LHCN-M2 (cell line): ENCODE measurements around the gene FAH. TPM values are rescaled to one million over a fixed set of nuclear protein-coding genes. Genes with fewer than 3 reads are reported as not detected.
A peak's percentile ranks its signal among the peaks of the same experiment; 100 is the strongest.
"Not testable (repeated sequence)": the region's sequence is repeated elsewhere in the genome, so short reads cannot be mapped to it uniquely, and the experiment has no call there.

Source experiments
- DNase-seq: peaks from one replicate; pipeline ENCODE4 v3.0.0-alpha.2; 2012; ENCODE audit warnings: low read depth
- total RNA-seq: library from RNA; depleted of rRNA; stranded (reverse); fragments of >200 nt; gene quantifications from 2 replicates; pipeline ENCODE4 v1.2.3, GENCODE V29; 2014

Gene FAH
- total RNA-seq, 1 experiment from 2014 or later, result 30.1 TPM

DNA sequence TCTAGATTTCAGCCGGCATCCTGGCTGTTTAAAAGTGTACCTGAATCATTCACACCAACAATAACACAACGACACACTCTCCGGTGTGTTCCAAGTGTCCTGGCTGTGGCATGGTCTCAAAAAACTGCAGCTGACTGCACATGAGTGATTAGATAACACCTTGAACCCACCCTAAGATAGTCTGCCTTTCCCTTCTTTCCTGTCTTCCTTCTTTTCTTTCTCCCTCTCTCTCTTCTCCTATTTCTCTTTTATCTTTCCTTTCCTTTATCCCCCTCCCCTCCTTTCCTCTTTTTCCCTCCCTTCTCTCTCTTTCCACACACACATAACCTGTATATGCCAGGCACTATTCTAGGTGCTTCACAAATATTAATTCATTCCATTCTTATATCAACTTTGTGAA lies 1.2 kb upstream of the FAH start:
- no peak for DNase-seq

DNA sequence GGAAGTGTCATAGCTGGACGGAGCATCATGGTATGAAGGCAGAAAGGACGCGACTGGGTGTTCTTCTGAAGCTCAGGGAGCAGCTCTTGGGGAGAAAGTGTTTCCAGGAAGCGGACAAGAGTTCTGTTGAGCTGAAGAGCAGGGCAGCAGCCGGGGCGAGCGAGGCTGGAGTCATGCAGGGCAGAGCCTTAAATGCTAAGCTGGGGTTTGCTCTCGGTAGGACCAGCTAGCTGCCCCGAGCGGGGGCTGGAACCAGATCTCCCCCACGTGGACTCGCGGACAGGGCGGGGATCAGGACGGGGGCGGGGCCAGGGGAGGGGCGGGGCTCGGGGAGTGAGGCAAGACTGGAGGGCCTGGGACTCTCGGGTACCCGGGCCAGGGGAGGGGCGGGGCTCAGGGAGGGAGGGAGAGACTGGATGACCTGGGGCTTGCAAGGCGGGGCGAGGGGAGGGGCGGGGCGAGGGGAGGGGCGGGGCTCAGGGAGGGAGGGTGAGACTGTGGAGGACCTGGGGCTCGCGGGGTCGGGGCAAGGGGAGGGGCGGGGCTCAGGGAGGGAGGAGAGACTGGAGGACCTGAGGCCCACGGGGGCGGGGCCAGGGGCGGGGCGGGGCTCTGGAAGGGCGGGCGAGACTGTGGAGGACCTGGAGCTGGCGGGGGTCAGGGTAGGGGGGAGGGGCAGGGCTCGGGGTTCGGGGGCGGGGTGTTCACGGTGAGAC lies 461 bp upstream of the FAH start:
- peak; percentile 94 for DNase-seq

DNA sequence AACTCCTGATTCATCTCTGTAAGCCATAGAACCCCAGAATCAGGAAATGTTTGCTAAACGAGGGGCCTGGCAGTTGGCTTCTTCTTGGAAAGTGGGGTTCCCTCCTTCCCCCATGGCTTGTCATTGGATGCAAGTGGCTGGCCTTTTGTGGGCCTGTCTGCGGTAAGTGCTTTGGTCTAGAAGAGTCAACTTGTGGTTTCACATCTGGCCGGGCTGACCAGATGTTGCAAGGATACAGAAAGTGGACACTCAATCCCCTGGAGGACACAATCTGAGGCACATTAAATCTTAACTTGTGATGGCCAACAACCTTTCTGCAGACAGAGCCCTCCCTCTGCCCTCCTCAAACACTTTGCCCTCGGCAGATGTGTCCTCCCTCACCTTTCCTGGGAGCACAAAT lies 1.1 kb downstream of the FAH start:
- DNase-seq, result peak; percentile 13

DNA sequence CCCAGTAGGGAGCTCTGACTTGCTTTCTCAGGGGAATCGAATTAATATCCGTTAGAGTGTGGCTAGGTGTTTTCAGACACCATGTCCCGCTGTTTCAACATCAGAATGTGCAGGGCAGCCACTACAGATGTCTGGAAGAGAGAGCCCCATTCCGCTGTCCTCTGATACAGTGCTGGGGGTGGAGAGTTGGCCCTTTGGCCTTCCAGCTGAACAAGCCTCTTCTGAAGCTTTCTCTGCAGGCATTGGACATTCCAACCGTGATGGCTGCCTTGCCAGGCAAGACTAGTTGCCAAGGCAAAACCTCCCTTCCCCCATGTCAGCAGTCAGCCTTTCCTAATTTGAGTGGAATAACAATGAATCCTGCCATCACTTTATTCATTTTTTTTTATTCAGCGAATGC lies 1.5 kb downstream of the FAH start:
- DNase-seq, result no peak

DNA sequence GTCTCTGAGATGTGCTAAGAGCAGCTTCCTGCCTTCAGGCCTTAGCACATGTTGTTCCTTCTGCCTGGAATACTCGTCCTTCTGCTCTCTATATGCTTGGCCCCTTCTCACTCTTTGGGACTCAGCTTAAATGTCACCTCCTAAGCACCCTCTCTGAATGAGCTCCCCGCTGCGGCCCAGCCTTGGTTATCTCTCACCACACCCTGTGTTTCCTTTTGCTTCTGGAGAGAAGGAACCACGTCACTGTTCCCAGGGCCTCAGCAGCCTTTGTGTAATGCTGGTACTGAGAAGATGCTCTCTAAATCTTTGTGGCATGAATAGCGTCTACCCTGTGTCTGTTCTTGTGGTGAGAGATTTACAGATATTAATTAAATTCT lies 2.2 kb downstream of the FAH start:
- DNase-seq, result no peak

DNA sequence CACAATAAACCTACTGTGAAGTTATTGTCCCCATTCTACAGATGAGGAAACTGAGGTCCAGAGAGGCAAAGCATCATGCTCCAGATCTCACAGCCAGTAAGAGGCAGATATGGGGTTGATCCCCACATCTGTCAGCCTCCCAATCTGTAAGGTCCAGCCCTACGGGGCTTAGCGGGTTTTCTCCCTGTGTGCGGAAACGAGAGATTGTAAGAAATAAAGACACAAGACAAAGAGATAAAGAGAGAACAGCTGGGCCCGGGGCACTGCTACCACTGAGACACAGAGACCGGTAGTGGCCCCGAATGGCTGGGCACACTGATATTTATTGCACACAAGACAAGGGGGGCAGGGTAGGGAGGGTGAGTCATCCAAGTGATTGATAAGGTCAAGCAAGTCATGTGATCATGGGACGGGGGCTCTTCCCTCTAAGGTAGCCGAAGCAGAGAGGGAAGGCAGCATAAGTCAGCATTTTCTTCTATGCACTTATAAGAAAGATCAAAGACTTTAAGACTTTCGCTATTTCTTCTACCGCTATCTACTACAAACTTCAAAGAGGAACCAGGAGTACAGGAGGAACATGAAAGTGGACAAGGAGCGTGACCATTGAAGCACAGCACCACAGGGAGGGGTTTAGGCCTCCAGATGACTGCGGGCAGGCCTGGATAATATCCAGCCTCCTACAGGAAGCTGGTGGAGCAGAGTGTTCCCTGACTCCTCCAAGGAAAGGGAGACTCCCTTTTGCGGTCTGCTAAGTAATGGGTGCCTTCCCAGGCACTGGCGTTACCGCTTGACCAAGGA lies 2.8 kb downstream of the FAH start:
- not testable (repeated sequence) for DNase-seq

DNA sequence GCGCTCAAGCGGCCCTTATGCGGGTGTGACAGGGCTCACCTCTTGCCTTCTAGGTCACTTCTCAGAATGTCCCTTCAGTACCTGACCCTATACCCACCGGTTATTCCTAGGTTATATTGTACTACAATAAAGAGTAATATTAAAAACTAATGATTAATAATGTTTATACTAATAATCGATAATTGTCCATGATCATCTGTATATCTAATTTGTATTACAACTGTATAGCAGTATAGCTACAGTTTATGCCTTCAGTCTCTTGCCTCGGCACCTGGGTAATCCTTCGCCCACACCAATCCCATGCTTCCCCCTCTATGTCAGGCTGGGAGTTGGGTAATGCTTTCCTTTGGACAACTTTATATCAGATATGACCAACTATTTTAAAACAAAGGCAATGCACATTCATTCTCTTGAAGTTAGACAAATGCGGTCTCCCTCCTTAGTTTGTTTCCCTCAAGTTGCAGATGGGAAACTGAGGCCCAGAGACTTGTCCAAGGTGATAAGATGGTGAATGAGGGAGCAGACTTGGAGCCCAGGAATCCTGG lies 3.4 kb downstream of the FAH start:
- DNase-seq, result no peak

DNA sequence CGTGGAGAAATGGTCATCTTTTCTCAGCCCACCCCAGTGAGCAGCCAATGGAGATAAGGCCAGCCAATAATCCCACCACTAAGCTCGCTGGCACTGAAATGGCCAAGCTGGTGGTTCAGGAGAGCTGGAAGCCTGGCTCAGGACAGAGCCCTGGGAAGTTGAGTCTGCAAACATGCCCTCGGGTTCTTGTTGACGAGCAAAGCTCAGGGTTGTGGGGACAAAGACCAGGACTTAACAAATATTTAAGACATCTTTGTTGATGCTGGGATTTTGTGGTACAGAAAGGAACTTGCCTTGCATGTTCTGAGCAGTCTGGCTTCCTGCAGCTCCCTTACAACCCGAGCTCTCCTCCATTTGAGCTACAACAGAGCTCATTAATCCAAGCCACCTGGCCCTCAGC lies 4.4 kb downstream of the FAH start:
- DNase-seq, result no peak

DNA sequence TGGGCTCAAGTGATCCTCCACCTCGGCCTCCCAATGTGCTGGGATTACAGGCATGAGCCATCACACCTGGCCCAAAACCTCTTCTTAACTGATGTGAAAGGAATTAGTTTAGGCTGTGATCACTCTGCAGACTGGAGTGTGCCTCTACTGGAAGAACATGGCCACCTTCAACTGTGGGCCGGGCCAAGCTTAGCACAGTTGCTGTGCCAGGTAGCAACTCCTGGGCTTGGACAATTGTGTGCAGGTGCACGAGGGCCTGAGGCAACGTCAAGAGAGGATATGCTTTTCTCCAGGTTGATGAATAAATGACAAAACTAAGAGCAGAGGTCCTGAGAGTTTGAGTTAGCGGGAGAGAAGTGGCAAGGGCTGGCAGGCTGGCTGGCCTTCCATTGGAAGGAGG lies 6.5 kb downstream of the FAH start:
- DNase-seq, result no peak

DNA sequence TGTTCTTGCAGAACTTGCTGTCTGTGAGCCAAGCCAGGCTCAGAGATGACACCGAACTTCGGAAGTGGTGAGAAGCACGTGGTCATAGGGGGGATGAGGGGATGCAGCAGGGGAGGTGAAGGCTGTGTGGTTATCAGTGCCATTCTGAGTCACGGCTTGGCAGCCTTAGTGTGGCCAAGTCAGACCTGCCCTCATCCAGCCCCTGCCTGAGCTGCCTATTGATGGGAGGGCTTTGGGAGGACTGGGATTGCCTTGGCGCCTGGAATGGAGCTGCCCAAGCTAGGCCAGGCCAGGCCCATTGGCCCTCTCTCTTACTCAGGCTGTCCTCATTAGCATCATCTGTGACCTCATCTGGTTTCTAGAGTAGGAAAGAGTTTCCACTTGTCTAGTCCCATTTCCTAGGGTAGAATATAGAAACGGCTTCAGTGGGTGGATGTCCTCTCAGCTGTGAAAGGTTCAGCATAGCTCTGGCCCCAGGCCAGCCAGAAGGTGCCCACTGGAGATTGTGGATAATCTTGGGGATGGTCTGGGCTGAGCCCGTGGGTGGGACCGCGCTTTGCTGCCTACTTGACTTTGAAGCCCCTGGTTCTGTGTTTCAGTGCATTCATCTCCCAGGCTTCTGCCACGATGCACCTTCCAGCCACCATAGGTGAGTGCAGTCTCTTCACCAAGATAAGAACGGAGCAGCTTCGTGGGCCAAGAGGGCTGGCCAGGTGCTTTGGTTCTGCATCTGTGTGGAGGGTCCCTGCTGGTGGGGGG lies 7.2 kb downstream of the FAH start:
- peak; percentile 18 for DNase-seq

DNA sequence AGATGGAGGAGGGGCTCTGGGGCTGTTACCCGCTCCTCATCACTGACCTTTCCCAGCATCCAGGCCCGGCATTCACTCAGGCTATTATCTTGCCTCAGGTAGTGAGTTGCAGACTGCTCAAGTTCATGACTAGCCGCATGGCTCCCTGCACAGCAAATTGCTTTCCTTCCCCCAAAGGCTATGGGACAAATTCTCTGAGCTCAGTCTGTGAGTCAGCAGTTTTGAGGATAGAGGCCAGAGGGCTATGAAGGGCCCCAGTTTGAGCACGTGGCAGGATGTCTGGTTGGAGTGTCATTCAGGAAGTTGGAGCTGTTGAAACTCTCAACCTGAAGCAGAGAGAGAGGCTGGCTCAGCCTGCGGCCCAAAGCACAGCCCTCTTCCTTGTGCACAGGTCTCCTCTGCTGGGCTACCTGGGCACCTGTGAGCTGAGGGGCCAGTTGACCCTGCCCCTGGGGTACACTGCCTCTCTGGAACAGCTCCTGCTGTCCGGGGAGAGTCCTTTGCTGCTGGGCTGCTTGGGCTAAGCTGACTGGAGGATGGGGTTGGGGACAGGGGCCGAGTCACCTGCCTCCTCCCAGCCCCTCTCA lies 7.9 kb downstream of the FAH start:
- peak; percentile 88 for DNase-seq

DNA sequence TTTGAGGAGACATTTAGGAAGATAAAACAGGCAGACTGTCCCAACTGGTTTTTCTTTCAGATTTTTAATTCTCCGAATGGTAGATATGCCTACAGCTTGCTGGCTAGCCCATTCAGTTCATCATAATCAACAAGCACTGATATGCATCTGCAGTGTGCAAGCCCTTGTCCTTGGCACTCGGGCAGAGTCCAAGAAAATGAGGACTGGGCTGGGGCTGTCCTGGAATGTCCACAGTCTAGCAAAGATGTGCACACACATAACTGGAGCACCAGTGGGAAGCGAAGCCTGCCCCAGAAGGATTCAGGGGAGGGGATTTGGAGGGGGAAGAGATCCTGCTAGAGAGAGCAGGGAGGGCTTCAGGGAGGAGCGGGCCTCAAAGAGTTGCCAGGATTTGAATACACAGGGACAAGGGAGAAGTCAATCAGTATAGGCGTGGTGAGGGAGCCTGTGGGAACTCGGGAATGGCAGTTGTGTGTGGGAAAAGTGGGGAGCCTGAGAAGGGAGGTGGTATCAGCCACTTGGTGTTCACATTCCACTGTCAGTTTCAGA lies 8.7 kb downstream of the FAH start:
- no peak for DNase-seq

DNA sequence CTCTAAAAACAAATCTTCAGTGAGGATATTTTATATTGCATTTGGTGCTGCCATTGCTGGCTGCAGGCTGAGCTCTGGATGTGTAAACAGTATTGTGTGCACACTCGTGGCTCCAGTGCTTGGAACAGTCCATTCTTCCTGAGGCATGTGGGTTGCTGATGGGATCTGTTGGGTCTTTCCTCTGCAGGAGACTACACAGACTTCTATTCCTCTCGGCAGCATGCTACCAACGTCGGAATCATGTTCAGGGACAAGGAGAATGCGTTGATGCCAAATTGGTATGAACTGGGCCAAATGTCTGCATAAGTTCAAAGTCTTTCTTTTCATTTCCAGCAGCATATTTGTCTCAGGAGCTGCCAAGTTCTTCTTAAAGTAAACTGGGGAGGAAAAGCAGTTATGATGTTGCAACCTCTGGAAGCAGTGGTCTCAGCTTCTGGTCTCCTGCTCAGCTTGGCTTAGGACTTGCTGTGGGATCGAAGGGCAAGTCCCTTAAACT lies 9.3 kb downstream of the FAH start:
- DNase-seq, result no peak

DNA sequence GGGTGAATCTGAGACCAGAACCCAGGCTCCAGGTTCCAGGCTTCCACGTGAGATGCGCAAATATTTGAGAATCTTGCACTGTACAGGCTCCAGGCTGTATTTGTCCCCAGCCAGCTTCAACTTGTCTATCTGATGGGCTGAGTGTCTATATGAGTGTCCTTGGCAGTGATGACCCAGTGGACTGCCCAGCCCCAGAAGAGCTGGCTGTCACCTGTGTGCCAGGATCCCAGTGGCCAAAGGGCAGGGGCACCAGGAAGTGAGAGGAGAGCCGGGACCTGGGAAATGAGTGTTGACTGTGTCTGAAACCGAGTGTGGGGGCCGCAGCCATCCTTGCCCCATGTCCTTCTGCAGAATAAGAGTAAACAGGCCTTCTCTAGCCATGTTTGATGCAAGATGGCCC lies 10.4 kb downstream of the FAH start:
- DNase-seq, result no peak

DNA sequence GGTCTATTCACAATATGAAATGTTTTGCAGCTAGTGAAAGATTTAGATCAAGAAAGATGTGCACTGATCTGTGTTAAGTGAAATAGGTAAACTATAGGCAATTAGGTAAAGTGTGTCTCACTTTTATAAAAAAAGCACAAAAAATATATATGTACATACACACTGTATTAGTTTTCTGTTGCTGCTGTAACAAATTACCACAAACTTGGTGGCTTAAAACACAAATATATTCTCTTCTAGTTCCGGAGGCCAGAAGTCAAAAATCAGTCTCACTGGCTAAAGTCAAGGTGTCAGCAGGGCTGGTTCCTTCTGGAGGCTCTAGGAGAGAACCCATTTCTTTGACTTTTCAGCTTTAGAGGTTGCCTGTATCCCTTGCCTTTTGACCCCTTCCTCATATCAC lies 11.1 kb downstream of the FAH start:
- DNase-seq, result no peak

DNA sequence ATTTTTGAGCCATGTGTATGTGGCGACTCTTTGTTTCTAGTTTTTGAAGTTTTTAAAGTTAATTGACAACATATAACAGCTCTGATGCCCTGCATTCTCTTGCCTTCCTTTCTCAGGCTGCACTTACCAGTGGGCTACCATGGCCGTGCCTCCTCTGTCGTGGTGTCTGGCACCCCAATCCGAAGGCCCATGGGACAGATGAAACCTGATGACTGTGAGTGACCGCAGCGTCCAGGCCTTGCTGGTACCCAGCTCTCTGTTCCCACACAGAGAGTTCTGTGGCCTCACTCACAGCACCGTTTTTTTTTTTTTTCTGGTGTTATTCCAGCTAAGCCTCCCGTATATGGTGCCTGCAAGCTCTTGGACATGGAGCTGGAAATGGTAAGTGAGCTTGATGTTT lies 15.1 kb downstream of the FAH start:
- no peak for DNase-seq

DNA sequence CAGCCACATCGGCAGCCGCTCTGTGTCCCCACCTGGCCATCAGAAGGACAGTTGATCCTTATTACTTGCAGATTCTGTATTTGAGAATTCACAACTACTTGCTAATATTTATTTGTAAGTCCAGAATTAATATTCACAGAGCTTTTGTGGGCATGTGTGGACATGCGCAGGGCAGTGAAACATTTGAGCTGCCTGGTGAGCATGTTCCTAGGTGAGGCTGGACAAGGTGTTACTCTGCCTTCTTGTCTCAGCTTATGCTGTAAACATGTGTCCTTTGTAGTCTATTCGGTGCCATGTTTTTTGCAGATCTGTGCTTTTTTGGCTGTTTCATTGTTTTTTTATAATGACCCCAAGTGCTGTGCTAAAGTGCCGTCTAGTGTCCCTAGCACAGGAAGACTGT lies 15.6 kb downstream of the FAH start:
- no peak for DNase-seq

DNA sequence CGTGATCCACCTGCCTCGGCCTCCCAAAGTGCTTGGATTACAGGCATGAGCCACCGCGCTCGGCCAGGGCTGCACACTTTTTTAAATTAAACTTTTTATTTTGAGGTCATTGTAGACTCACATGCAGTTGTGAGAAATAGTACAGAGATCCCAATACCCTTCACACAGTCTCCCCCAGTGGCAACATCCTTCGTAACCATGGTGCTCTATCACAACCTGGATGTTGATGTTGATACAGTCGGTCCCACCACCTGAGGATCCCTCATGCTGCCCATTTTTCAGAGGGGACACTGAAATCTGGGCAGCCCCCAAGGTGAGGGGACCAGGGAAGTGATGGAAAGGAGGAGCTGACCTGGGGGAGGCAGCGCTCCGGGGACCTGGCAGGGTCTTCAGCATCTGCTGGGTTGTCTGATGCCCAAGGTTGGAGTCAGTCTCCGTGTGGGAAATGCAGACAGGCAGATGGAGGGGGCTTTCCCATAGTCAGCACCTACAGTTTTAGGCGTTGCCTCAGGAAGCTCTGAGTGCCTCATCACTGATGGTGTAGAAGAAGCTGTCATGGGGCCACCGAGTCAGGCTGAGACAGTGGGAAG lies 17.1 kb downstream of the FAH start:
- no peak for DNase-seq

DNA sequence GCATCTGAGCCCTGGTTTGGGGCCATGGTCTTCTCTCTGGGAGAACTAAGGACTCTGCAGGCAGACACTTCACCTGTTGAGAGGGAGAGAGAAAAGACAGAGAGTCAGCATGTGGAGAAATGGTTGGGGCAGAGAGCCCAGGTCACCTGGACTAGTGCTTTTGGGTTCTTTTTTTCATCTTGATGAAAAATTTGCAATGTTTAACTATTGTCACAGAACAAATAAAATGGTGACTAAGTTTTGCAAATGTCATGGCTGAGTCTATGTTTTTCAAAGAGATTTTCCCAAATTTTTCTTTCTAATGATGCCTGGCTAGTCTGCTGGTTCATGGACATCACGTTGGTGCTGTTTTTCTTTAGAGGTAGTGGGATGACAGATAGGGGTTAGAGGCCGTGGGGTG lies 17.8 kb downstream of the FAH start:
- DNase-seq, result no peak

DNA sequence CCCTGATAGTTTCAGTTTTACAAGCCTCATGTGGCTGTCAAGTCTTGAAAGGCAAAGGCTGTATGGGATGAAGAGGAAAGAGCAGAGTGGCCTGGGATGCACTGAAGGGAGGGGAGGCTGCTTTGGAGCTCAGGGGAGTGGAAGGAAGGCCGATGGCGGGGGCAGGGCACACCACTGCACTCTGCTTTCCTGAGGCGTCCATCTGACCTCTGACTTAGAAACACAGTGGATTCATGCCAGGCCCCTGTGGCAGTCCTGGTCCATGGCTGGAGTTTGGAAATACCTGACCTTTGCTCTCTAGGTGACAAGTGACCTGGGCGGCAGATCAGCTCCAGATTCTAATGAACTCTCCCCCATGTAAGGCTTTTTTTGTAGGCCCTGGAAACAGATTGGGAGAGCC lies 19.0 kb downstream of the FAH start:
- no peak for DNase-seq

DNA sequence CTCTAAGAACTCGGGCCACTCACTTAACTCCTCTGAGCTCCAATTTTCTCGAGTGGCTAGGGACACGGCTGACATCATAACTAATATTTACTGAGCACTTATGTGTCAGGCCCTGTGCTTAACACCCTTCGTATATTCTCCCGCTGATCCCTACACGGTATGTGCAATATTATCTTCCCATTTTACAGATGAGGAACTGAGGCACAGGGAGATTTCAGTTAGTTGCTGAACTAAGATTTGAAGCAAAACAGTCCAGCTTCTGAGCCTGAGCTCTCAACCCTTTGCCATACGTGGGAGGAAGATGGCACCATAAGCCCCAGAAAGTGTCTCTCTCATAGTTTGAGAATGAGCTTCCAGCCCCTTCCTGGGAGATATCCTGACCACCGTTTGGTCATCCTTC lies 19.6 kb downstream of the FAH start:
- DNase-seq, result no peak
